Heart left ventricle (tissue), 13 donors: ENCODE measurements around the gene SORBS1.

ENCODE experiments used
- CTCF ChIP-seq, 12 donors: fragments of 200-600 bp; sonication (generic) in 4 of 12; IDR thresholded peaks; one replicate each; pipeline versions ENCODE4 v1.5.0 to v1.8.0; 2018 to 2022; ENCODE audit warnings: antibody characterized with exemption in 12 of 12, mild to moderate bottlenecking in 5 of 12
- POLR2A ChIP-seq, 2 donors: fragments of 450-650 bp; IDR thresholded peaks; one replicate each; pipeline ENCODE4 v1.6.1; 2017; ENCODE audit warnings: antibody characterized with exemption in 2 of 2, mild to moderate bottlenecking in 2 of 2, moderate library complexity in 2 of 2
- donor health status: ischemic (EF 13 %, LVEDD 7.1; RV severe dilation, severe dysfunction).
- donor health status: DM: no; HTN: yes; CAD: no.
- donor health status: DM: no; HTN: no; CAD: no.
- donor health status: ischemic (EF 25% LVEDD 6.9; RV normal size, moderate dysfunction).
- donor health status: ischemic (EF 25% LVEDD 5.7; RV mildly dilated, moderate dysfunction).
- donor health status: ischemic (EF 35%, LVEDD 5.7; RV mildly dilated, moderate dysfunction).
- donor health status: nonischemic (EF 11% LVEDD 7.7; RV severe dilation, severe dysfunction).
- donor health status: DM: yes; HTN: yes; CAD: no.
- donor health status: PGD.
- donor health status: ischemic (EF 29% LVEDD 5.4; RV normal size, mild dysfunction).
- donor health status: nonischemic (EF 23%, LVEDD 6.1; RV moderate dilation, normal function).

- peak in 4 of 12 donors; percentile 15 to 22 (median 20) for TF ChIP-seq CTCF (IDR thresholded peaks at IDR 0.05)
- no peak for TF ChIP-seq POLR2A (IDR thresholded peaks at IDR 0.05)
These were observed 80.9 kb downstream of the SORBS1 start for GRCh38 chr10:95480102-95480900.
